ENCODE measurements around the gene DNAJB5.

Gene DNAJB5

DNA sequence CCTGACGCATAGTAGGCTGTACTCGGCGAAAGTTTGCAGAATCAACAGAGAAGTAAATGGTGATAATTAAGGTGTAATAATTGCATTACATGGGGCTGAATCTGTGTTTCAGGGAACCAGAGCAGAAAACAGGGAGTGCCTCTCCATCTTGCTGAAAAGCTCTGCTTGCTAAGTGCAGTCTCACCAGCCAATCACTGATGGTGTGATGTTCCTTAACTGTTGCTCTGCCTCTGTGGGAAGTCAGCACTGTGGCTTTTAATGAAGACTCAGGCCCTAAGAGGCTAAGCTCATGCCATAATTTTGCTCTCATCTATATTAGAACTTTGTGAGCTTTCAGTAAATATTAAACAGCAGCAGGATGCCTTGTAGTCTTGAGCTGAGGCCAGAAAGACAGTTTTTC lies 27.0 kb upstream of the DNAJB5 start:
- no peak overlapping the region for H3K9ac ChIP-seq (ENCODE audit: low read depth, low read length)
- H3K9me3 ChIP-seq (ENCODE audit: control insufficient read depth, insufficient read depth, low read length) = no peaks in the 10 kb centered on the region
- peaks cover 16% of the 10 kb centered on the region for H3K4me1 ChIP-seq (ENCODE audit: control insufficient read depth, insufficient read depth, low read length)
- H3K36me3 ChIP-seq (ENCODE audit: control insufficient read depth, insufficient read depth, low read length) = no peaks in the 10 kb centered on the region
- H3K4me3 ChIP-seq (ENCODE audit: low read depth, low read length) = no peak overlapping the region
- H3K27ac ChIP-seq (ENCODE audit: low read depth, low read length) = no peak overlapping the region
- peaks cover 41% of the 10 kb centered on the region for H3K27me3 ChIP-seq (ENCODE audit: control insufficient read depth, insufficient read depth, low read length)

DNA sequence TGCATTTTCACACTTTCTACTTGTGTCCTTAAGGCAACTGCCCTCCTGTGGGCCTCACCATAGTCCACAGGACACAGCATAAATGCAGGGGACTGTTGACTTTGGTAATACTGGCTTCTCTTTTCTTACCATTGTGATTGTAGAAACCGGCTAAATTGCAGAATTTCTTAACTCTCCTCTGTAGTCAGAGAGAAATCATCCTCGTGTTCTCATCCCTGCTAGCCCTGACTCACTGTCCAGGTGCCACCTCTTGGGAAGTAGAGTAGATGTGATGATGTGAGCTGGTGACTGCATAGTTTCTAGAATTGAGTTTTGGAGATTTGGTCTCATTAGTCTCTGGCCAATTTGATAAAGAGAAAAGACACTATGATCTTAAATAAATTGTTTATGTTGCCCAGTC lies 26.0 kb upstream of the DNAJB5 start:
- Histone ChIP-seq H3K36me3 (ENCODE audit: control insufficient read depth, insufficient read depth, low read length) (no peaks in the 10 kb centered on the region), H3K9me3 (ENCODE audit: control insufficient read depth, insufficient read depth, low read length) (no peaks in the 10 kb centered on the region), H3K4me1 (ENCODE audit: control insufficient read depth, insufficient read depth, low read length) (peaks cover 16% of the 10 kb centered on the region), H3K4me3 (ENCODE audit: low read depth, low read length) (no peak overlapping the region), H3K9ac (ENCODE audit: low read depth, low read length) (no peak overlapping the region), H3K27ac (ENCODE audit: low read depth, low read length) (no peak overlapping the region), H3K27me3 (ENCODE audit: control insufficient read depth, insufficient read depth, low read length) (peaks cover 33% of the 10 kb centered on the region)

DNA sequence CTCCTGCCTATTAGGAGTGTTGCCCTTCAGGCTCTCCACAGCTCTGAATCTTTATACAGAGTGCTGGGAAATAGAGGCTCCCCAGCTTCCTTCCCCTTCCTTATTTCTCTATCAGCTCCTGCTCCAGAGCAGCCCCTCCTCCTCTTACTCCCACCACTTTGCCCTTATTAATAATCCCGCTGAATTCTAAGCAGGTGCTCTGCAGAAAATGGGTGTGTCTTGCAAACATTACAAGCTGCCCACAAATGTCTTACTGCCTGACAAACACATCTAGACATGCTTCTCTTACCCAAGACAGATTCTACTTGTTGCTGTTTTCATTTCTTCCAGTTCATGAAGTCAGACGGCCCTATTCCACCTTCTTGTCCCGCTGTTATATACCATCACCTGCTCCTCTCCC lies 25.1 kb upstream of the DNAJB5 start:
- no peak overlapping the region for H3K9ac ChIP-seq (ENCODE audit: low read depth, low read length)
- peaks cover 24% of the 10 kb centered on the region for H3K27me3 ChIP-seq (ENCODE audit: control insufficient read depth, insufficient read depth, low read length)
- peaks cover 16% of the 10 kb centered on the region for H3K4me1 ChIP-seq (ENCODE audit: control insufficient read depth, insufficient read depth, low read length)
- no peaks in the 10 kb centered on the region for H3K9me3 ChIP-seq (ENCODE audit: control insufficient read depth, insufficient read depth, low read length)
- H3K27ac ChIP-seq (ENCODE audit: low read depth, low read length) = no peak overlapping the region
- H3K4me3 ChIP-seq (ENCODE audit: low read depth, low read length) = no peak overlapping the region
- H3K36me3 ChIP-seq (ENCODE audit: control insufficient read depth, insufficient read depth, low read length) = no peaks in the 10 kb centered on the region

DNA sequence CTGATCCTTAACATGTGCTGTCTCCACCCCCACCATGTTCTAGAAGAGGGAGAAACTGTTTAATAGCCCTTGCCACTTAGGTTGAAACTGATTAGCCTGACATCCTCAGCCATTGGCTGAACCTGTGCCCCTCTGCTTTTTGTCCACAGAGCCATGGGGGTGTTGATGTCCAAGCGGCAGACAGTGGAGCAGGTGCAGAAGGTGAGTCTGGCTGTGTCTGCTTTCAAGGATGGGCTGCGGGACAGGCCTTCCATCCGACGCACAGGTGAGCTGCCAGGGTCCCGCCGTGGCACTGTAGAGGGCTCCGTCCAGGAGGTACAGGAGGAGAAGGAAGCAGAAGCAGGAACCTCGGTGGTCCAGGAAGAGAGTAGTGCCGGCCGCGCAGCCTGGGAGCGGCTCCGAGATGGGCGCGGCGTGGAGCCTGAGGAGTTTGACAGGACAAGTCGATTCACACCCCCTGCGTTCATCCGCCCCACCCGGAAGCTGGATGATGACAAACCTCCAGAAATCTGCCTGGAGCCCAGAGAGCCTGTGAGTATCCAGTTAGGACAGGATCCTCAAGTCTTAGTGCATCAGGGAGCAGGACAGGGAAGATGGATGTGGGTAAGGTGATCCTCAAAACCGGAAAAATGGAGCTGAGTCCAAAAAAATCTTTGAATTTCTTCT lies 18.3 kb upstream of the DNAJB5 start:
- no peak overlapping the region for H3K27ac ChIP-seq (ENCODE audit: low read depth, low read length)
- H3K9me3 ChIP-seq (ENCODE audit: control insufficient read depth, insufficient read depth, low read length) = no peaks in the 10 kb centered on the region
- no peak overlapping the region for H3K9ac ChIP-seq (ENCODE audit: low read depth, low read length)
- H3K36me3 ChIP-seq (ENCODE audit: control insufficient read depth, insufficient read depth, low read length) = no peaks in the 10 kb centered on the region
- H3K4me3 ChIP-seq (ENCODE audit: low read depth, low read length) = no peak overlapping the region
- peaks cover 8% of the 10 kb centered on the region; the same call in 1 of the 2 replicates for H3K4me1 ChIP-seq (ENCODE audit: control insufficient read depth, insufficient read depth, low read length)
- H3K27me3 ChIP-seq (ENCODE audit: control insufficient read depth, insufficient read depth, low read length) = no peaks in the 10 kb centered on the region

DNA sequence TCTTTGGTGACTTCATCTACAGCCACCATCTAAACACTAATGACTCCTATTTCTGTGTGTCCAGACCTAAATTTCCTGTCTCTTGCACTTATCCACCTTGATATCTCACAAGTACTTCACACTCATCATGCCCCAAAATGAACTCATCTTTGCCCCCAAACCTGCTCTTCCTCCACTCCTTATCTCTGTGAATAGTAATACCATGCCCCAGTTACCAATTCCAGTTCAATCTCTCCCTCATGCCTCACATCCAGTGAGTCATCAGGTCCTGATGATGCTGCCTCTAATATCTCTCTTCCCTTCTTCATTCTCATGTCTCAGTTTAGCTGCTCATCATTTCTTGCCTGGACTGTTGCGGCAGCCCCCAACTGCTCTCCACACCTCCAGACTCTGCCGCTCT lies 14.9 kb upstream of the DNAJB5 start:
- H3K36me3 ChIP-seq (ENCODE audit: control insufficient read depth, insufficient read depth, low read length) = no peaks in the 10 kb centered on the region
- no peaks in the 10 kb centered on the region for H3K27me3 ChIP-seq (ENCODE audit: control insufficient read depth, insufficient read depth, low read length)

DNA sequence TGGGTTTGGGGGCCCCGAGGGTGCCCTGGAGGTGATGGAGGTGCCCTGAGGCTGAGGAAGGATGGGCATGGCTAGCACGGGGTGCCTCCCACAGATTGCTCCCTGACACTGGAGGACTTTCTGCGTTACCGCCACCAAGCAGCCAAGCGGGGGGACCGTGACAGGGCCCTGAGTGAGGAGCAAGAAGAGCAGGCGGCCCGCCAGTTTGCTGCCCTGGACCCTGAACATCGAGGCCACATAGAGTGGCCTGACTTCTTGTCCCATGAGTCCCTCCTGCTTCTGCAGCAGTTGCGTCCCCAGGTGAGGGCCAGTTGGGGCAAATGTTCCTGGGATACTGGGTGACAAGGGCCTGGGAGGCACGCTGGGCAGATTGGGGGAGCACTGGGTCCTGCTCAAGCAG lies 13.1 kb upstream of the DNAJB5 start:
- no peak overlapping the region for H3K4me3 ChIP-seq (ENCODE audit: low read depth, low read length)
- H3K9ac ChIP-seq (ENCODE audit: low read depth, low read length) = no peak overlapping the region
- no peaks in the 10 kb centered on the region for H3K9me3 ChIP-seq (ENCODE audit: control insufficient read depth, insufficient read depth, low read length)
- peaks cover 8% of the 10 kb centered on the region; the same call in 1 of the 2 replicates for H3K4me1 ChIP-seq (ENCODE audit: control insufficient read depth, insufficient read depth, low read length)
- no peaks in the 10 kb centered on the region for H3K36me3 ChIP-seq (ENCODE audit: control insufficient read depth, insufficient read depth, low read length)
- H3K27me3 ChIP-seq (ENCODE audit: control insufficient read depth, insufficient read depth, low read length) = no peaks in the 10 kb centered on the region
- no peak overlapping the region for H3K27ac ChIP-seq (ENCODE audit: low read depth, low read length)

More for the DNA sequence above, 14.9 kb upstream of the DNAJB5 start:
- H3K4me1 ChIP-seq (ENCODE audit: control insufficient read depth, insufficient read depth, low read length) = peaks cover 8% of the 10 kb centered on the region; the same call in 1 of the 2 replicates
- no peak overlapping the region for H3K27ac ChIP-seq (ENCODE audit: low read depth, low read length)
- no peak overlapping the region for H3K4me3 ChIP-seq (ENCODE audit: low read depth, low read length)
- no peaks in the 10 kb centered on the region for H3K9me3 ChIP-seq (ENCODE audit: control insufficient read depth, insufficient read depth, low read length)
- H3K9ac ChIP-seq (ENCODE audit: low read depth, low read length) = no peak overlapping the region

DNA sequence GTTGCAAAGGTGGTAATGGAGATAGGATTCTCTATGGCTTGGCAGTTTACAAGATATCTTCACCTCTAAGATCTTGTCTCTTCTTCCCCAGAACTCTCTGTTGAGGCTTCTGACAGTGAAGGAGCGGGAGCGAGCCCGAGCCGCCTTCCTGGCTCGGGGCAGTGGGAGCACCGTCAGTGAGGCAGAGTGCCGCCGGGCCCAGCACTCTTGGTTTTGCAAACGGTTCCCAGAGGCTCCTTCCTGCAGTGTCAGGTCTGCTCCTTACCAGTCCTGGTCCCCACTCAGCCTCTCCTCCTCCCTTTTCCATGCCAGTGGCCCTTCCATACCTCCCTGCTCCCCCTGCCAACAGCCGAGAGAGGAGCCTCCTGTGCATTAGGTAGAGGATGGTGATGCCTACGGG lies 12.6 kb upstream of the DNAJB5 start:
- Histone ChIP-seq H3K4me3 (ENCODE audit: low read depth, low read length) (no peak overlapping the region), H3K9ac (ENCODE audit: low read depth, low read length) (no peak overlapping the region), H3K27me3 (ENCODE audit: control insufficient read depth, insufficient read depth, low read length) (no peaks in the 10 kb centered on the region), H3K27ac (ENCODE audit: low read depth, low read length) (no peak overlapping the region), H3K9me3 (ENCODE audit: control insufficient read depth, insufficient read depth, low read length) (no peaks in the 10 kb centered on the region), H3K4me1 (ENCODE audit: control insufficient read depth, insufficient read depth, low read length) (peaks cover 8% of the 10 kb centered on the region; the same call in 1 of the 2 replicates), H3K36me3 (ENCODE audit: control insufficient read depth, insufficient read depth, low read length) (no peaks in the 10 kb centered on the region)

DNA sequence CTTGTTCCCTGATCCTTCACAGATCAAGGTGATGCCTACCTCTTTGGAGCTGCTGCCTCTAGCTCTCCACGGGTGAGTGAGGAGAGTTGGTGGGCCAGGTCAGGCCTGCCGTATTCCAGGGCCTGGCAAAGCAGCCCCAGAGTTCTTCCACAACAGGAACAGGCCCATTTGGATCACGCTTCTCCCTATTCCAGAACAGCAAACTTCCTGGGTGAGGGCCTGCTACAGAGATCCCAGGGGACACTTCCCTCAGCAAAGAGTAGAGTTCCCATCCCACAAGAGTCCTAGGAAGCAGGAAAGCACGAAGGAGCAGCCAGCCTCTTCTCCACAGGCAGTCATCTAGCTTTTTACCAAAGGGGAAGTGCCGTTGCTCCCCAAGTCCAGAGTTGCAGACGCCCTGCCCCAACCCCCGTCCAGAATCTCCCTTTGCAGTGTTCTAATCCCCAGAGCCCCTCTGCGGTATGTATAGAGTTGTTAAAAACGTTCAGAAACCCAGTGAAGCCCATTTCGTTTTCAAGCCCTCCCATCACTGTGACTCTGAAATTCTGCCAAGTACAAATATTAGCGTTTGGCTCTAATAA lies 9.3 kb upstream of the DNAJB5 start:
- H3K36me3 ChIP-seq (ENCODE audit: control insufficient read depth, insufficient read depth, low read length) = no peaks in the 10 kb centered on the region
- H3K27ac ChIP-seq (ENCODE audit: low read depth, low read length) = no peak overlapping the region
- H3K27me3 ChIP-seq (ENCODE audit: control insufficient read depth, insufficient read depth, low read length) = no peaks in the 10 kb centered on the region
- H3K9ac ChIP-seq (ENCODE audit: low read depth, low read length) = no peak overlapping the region
- H3K9me3 ChIP-seq (ENCODE audit: control insufficient read depth, insufficient read depth, low read length) = no peaks in the 10 kb centered on the region
- no peak overlapping the region for H3K4me3 ChIP-seq (ENCODE audit: low read depth, low read length)
- no peaks in the 10 kb centered on the region for H3K4me1 ChIP-seq (ENCODE audit: control insufficient read depth, insufficient read depth, low read length)

DNA sequence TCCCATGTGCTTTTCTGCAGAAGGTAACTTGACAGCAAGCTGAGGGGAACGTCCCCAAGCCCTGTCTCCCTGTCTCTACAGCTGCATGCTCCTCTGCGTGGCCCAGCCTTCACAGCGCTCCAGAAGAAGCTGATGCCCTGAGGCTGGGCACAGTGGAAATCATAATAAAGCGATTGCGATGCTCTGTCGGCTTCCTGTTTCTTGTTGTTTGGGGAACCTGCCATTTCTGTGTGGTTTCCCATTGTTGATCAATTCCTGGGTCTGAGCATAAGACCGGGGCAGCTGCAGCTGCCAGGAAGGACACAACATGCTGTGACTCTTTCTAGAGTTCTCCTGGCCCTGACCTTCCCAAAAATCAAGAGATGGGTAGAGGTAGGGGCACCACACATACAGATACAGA lies 7.2 kb upstream of the DNAJB5 start:
- no peak overlapping the region for H3K27ac ChIP-seq (ENCODE audit: low read depth, low read length)
- H3K36me3 ChIP-seq (ENCODE audit: control insufficient read depth, insufficient read depth, low read length) = no peaks in the 10 kb centered on the region
- H3K27me3 ChIP-seq (ENCODE audit: control insufficient read depth, insufficient read depth, low read length) = no peaks in the 10 kb centered on the region
- H3K9me3 ChIP-seq (ENCODE audit: control insufficient read depth, insufficient read depth, low read length) = no peaks in the 10 kb centered on the region
- H3K9ac ChIP-seq (ENCODE audit: low read depth, low read length) = no peak overlapping the region
- H3K4me1 ChIP-seq (ENCODE audit: control insufficient read depth, insufficient read depth, low read length) = no peaks in the 10 kb centered on the region
- H3K4me3 ChIP-seq (ENCODE audit: low read depth, low read length) = no peak overlapping the region

DNA sequence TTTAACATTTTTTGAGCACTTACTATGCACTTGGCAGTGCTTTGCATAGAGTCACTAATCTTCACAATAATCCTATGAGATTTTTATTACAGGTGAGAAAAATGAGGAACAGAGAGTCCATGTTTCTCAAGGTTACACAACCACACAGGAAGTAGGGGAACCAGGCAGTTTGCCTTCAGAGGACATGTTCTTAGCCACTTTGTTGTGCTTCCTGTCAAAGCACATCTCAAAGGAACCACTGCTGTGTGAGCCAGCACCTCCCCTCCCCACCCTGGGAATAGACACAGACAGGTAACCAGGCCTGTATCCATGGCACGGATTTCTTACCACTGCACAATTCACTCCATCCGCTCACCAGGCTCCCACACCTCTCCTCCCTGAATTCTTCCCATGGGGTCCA lies 6.3 kb upstream of the DNAJB5 start:
- H3K4me3 ChIP-seq (ENCODE audit: low read depth, low read length) = no peak overlapping the region
- no peaks in the 10 kb centered on the region for H3K36me3 ChIP-seq (ENCODE audit: control insufficient read depth, insufficient read depth, low read length)
- H3K9ac ChIP-seq (ENCODE audit: low read depth, low read length) = no peak overlapping the region
- no peaks in the 10 kb centered on the region for H3K27me3 ChIP-seq (ENCODE audit: control insufficient read depth, insufficient read depth, low read length)
- H3K9me3 ChIP-seq (ENCODE audit: control insufficient read depth, insufficient read depth, low read length) = no peaks in the 10 kb centered on the region
- no peaks in the 10 kb centered on the region for H3K4me1 ChIP-seq (ENCODE audit: control insufficient read depth, insufficient read depth, low read length)
- no peak overlapping the region for H3K27ac ChIP-seq (ENCODE audit: low read depth, low read length)

DNA sequence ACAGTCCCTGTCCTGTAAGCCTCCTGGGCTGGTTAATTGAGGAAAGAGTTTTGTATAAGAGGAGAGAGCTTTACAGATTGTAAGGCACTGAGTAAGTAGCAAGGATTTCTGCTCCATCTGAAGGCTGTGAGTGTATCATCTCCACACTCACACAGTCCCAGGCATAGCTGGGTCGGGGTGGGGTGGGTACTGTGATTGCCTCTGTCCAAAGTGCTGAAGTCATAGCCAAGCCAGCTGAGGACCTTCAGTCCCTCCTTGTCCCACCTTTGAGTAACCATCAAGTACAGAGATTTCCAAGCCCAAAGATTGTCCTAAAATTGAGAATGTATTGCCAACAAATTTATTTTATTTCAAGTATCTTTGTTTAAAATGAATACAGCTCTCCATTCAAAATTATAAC lies 5.5 kb upstream of the DNAJB5 start:
- Histone ChIP-seq H3K27ac (ENCODE audit: low read depth, low read length) (no peak overlapping the region), H3K4me1 (ENCODE audit: control insufficient read depth, insufficient read depth, low read length) (no peaks in the 10 kb centered on the region), H3K36me3 (ENCODE audit: control insufficient read depth, insufficient read depth, low read length) (no peaks in the 10 kb centered on the region), H3K9me3 (ENCODE audit: control insufficient read depth, insufficient read depth, low read length) (no peaks in the 10 kb centered on the region), H3K4me3 (ENCODE audit: low read depth, low read length) (no peak overlapping the region), H3K9ac (ENCODE audit: low read depth, low read length) (no peak overlapping the region), H3K27me3 (ENCODE audit: control insufficient read depth, insufficient read depth, low read length) (no peaks in the 10 kb centered on the region)
